Activated gamma-delta T cell (primary cell): ENCODE data around the gene GTPBP1.

Source experiments
- DNase-seq: peaks from one replicate; lab custom pipeline; 2025; lab: John Stamatoyannopoulos, UW

Gene GTPBP1

GRCh38 chr22:38739300-38740055, 33.7 kb downstream of the GTPBP1 start:
- DNase-seq = no peak

GRCh38 chr22:38740116-38740723, 34.5 kb downstream of the GTPBP1 start:
- no peak for DNase-seq

DNA sequence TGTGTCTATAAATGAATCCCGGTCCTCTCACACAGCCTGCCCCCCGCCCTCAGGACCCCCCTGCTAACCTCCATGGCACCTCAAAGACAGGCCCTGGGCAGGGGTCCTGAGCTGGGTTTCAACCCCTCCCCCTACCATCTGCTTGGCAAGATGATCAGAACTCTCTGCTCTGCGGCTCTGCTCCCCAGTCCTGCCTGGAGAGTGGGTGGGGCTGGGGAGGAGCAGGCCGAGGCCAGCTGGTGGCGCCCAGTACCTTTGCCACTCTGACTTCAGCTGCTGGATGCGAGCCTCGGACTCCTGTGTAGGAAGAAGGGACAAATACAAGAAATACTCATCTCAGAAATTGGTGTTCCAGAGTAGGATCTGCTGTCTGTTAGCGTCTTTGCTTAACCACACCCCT, 35.0 kb downstream of the GTPBP1 start:
- DNase-seq = no peak

DNA sequence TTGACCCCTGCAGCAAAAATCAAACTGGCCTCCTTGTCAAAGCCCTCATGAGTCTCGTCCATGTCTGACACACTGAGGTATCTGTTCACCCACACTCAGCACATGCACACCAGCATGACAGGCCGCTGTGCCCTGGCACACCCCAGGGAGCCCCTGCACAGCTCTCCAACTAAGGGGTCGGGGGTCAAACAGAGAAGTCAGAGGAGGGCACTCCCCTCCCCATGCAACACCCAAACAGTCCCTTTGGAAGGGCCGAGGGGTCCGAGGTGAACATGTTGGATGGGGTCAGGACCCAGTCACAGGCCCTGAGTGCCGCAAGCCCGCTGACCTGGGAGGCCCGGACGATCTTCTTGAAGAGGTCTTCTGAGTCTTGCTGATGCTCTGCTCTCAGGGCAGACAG, 35.4 kb downstream of the GTPBP1 start:
- no peak for DNase-seq

GRCh38 chr22:38741576-38741975, 35.8 kb downstream of the GTPBP1 start:
- no peak for DNase-seq

- DNase-seq = no peak
Measured at GRCh38 chr22:38742176-38742942, 36.6 kb downstream of the GTPBP1 start.

GRCh38 chr22:38744981-38745380, 39.2 kb downstream of the GTPBP1 start:
- DNase-seq = no peak

DNA sequence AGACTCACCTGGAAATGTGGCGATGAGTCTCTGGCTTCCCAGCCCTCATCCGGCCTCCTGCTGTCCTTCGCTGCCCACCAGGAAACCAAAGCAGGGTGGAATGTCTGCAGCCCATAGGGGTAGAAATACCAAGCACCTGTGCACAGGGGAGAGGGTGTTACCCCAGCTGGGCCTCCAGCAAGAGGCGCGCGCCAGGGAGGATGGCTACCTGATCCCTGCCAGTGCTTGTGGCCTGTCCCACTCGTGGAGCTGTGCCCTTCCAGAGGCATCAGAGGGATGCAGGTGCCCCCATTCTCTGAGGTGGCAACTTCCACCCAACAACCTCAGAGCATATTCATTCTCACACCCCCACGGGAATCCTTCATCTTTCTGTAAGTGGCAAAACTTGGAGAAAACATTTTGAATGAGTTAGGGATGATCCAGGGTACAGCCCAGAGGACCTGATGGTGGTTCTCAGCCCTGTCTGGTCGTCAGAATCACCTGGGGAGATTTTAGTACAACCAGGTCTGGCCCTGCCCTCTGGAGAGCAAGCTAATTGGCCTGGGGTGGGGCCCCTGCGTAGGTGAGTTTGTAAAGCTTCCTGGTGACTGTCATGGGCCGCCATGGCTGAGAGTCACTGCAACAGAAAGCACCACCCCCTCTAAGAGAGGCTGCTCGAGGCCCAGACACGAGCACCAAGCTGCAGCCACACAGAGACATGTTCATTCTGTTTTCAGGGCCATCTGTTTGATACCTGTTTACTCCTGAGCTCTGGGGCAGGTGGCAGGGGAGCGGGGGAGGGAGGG, 40.1 kb downstream of the GTPBP1 start:
- DNase-seq = no peak

DNA sequence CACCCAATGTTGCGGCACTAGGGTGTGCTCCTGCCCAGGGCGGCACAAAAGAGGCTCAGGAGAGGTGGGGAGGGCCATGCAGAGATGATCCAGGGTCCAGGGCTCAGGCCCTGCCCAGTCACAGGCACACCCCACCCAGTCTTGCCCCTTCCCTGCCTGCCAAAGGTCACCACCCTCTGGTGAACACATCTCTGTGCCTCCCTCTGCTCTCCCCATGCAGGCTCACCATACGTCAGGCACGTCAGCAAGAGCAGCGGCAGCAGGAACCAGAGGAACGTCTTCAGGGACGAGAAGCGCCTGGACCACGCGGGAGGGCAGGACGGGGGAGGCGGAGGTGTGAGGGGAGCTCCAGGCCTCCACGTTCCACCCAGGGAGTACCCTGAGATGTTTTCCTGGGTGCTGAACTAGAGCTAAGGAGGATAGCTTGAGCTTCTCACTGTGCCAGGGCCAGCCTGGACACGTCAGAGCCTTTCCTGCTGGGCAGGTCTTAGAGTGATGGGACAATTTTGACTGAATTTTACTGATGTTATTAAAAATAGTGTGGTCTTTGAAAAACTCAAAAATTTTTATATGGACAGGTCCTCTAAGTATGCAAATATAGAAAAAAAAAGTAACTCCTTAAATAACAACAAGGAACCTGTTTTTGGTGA, 42.9 kb downstream of the GTPBP1 start:
- DNase-seq = no peak

GRCh38 chr22:38750104-38750503, 44.4 kb downstream of the GTPBP1 start:
- no peak for DNase-seq

- DNase-seq = no peak
Measured at GRCh38 chr22:38750638-38751037, 44.9 kb downstream of the GTPBP1 start.

DNA sequence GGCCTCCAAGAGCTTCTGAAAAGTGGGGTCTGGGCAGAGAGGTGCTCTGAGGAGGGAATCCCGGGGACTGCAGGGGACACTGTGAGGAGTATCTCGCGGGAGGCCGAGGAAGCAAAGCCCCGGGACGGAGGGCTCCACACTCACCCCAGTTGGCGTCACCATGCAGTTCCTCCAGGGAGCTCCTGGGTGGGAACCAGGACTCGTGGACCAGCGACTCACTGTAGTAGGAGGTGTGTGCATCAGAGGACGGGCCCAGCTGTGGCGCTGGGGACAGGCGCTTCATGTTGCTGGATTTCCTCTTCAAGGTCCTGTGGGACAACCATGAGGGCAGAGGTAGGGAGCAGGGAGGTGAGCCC, 45.3 kb downstream of the GTPBP1 start:
- no peak for DNase-seq

- DNase-seq = peak; percentile 37
Measured at GRCh38 chr22:38751422-38752346, 45.9 kb downstream of the GTPBP1 start.

DNA sequence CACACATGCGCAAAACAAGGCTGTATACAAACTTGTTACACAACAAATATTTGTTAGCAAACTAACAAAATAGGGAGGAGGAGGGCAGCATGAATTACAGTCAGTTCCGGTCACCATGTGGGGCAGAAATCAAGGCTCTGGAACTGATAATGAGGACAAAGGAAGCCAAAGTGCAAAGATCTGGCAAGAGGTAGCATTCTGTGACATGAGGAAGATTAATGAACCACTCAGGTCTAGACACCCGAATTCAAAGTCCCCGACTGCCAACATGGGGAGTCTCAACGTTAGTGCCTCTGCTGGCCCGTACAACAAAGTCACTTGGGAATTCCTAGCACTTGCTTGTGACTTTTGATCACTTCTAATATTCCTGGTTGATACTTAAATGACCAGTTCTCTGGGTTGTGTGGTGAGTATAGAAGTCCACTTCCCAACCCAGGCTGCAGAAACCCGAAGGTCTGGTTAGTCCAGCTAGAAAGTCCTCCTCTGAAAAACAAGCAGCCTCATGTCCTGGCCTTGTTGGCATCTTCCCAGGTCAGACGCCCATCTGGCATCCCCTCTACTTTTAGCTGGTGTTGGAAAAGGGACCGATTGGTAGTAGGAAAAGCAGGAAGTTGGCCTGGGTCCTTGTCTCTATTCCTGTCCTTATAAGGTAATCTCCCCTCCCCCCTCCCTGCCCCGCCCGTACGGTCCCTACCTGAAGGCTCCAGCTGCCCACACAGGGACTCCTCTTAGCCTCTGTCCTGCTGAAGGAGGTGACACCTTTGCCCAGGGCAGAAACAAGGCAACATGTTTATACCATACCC, 48.4 kb downstream of the GTPBP1 start:
- no peak for DNase-seq

DNA sequence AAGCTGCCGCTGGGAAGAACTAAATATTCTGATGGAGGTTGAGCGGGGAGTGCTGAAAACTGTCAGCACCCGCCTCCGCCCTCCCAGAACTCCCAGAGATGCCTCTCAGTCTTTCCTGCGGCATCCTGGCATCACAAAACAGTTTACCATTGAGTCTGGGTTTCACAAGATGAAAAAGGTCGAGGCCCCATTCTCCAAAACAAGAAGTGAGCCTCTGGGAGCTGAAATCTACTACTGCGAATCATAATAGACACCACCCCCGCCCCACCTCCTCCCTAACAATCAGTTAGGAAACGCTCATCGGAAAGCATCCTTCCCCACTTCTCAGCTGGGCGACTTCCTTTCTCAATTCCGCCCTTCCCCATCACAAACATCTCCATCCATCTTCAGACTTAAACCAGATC, 49.0 kb downstream of the GTPBP1 start:
- DNase-seq = no peak

GRCh38 chr22:38755155-38755910, 49.6 kb downstream of the GTPBP1 start:
- DNase-seq = peak; percentile 56

- peak; percentile 94 for DNase-seq
Measured at GRCh38 chr22:38755911-38756532, 50.3 kb downstream of the GTPBP1 start, which contains the start of gene SUN2. SUN2 (minus strand) TSS chr22:38755998; CDS start chr22:38752628, 3,370 bp downstream.

DNA sequence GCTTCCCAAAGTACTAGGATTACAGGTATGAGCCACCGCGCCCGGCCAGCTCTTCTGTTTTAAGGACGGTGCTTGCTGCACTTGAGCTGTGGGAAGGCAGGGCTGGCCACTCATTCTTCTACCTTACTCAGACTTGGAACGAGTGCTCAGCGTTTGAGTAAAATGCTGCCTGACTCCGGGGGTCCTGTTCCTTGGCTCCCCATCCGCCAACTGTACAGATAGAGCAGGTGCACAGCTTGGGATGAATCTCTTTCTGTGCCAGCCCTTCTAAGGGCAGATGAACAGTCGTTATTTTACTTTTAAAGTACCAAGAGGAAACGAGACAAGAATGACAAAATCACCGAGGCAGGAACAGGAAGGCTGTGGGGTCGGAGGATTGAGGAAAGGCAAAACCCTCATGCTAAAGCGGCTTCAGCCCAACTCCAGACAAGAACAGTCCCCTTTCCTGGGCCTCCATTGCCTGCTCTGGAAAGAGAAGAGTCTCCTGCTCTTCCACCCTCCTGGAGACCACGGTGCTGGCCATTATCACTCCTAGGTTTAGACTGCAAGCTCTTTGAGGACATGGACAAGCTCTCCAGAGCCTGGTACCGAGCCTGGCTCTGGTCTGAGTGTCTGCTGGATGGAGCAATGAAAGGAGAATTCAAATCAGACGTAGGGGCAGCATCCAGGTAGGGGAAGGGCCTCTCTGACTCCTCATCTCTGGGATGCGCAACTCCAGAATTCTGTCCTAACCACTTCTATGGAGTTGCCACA, 51.1 kb downstream of the GTPBP1 start:
- DNase-seq = no peak
